Measurements from ENCODE around the gene POMT1. TPM values are rescaled to one million over a fixed set of nuclear protein-coding genes. Genes with fewer than 3 reads are reported as not detected.

POMT1 gene
- total RNA-seq, 1 donor = 32.6 TPM

DNA sequence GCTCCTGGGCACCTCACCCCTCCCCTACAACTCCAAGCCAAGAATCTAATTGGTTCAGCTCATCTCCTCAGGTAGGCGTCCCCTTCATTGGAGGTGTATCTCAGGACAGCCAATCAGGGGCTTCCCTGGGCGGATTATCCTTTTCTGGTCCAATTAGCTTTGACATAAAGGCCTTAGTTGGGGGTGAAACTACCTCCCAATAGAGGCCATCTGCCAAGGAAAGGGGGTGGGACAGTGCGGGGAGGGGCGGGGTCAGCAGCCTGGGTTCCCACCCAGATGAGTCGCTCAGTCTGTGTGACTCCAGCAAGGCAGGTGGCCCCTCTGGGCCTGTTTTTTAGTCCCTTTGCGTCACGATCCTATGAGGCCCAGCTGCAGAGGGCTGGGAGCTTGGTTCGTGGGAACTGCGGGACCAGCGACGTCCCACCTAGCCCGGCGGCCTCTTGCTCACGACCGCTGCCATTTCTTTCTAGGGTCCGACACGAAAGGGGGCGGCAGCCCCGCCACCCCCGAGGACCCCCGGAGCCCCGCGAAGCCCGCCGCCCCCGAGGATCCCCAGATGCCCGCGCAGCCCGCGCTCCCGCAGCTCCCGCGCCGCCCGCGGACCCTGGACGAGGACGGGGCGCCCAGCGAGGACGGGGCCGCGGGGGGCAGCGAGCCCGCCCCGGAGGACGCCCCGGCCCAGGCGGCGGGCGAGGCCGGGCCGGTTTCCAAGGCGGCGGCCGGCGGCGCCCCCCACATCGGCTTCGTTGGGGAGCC lies 51.5 kb downstream of the POMT1 start:
- peak; percentile 69 for DNase-seq (ENCODE audit: insufficient read length, low spot score, missing footprints)
- H3K27ac ChIP-seq (ENCODE audit: low read depth, low read length) = no peak overlapping the region
- H3K36me3 ChIP-seq (ENCODE audit: insufficient read depth, low read length) = no peaks in the 10 kb centered on the region
- no peaks in the 10 kb centered on the region for H4K20me1 ChIP-seq (ENCODE audit: insufficient read depth, low read length)
- peaks cover 41% of the 10 kb centered on the region for H3K27me3 ChIP-seq (ENCODE audit: insufficient read depth, low read length)
- peaks cover 2% of the 10 kb centered on the region for H3K9me3 ChIP-seq (ENCODE audit: low read depth, low read length)
- no peak overlapping the region for H2AFZ ChIP-seq (ENCODE audit: low read length)
- no peaks in the 10 kb centered on the region for H3K79me2 ChIP-seq (ENCODE audit: insufficient read depth, low read length)
- TF ChIP-seq CTCF (IDR thresholded peaks at IDR 0.05; ENCODE audit: extremely low read depth, low read depth, low read length) = no peak
- H3K4me3 ChIP-seq (ENCODE audit: insufficient read depth, low read length) = no peak overlapping the region
- no peaks in the 10 kb centered on the region for H3K4me1 ChIP-seq (ENCODE audit: insufficient read depth, low read length)
- no peak overlapping the region for H3K4me2 ChIP-seq (ENCODE audit: insufficient read depth, low read length)

DNA sequence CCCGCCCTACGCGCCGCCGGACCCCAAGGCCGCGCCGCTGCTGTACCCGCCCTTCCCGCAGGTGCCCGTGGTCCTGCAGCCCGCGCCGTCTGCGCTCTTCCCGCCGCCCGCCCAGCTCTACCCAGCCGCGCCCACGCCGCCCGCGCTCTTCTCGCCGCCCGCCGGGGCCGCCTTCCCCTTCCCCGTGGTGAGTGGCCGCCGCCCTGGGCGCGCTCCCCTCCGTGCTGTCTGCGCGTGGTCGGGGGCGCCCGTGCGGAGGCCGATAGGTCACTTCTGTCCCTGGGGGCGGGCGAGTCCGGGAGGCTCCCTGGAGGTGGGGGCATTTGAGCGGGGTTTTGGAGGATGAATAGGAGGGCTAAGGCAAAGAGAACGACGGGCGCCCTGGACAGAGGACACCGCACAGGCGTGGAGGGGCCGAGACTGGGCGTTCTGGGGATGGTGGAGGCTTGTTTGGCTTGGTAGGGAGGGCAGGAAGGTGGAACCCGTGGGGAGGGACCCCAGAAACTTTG lies 52.2 kb downstream of the POMT1 start:
- DNase-seq (ENCODE audit: insufficient read length, low spot score, missing footprints) = peak; percentile 71
- Histone ChIP-seq H2AFZ (ENCODE audit: low read length) (no peak overlapping the region), H3K27ac (ENCODE audit: low read depth, low read length) (no peak overlapping the region), H3K4me1 (ENCODE audit: insufficient read depth, low read length) (no peaks in the 10 kb centered on the region), H4K20me1 (ENCODE audit: insufficient read depth, low read length) (no peaks in the 10 kb centered on the region), H3K79me2 (ENCODE audit: insufficient read depth, low read length) (no peaks in the 10 kb centered on the region), H3K27me3 (ENCODE audit: insufficient read depth, low read length) (peaks cover 35% of the 10 kb centered on the region), H3K36me3 (ENCODE audit: insufficient read depth, low read length) (no peaks in the 10 kb centered on the region), H3K9me3 (ENCODE audit: low read depth, low read length) (peaks cover 2% of the 10 kb centered on the region), H3K4me3 (ENCODE audit: insufficient read depth, low read length) (no peak overlapping the region), H3K4me2 (ENCODE audit: insufficient read depth, low read length) (no peak overlapping the region)
- no peak for TF ChIP-seq CTCF (IDR thresholded peaks at IDR 0.05; ENCODE audit: extremely low read depth, low read depth, low read length)

GRCh38 chr9:131555841-131556673 lies 53.3 kb downstream of the POMT1 start:
- H3K4me1 ChIP-seq (ENCODE audit: insufficient read depth, low read length) = no peaks in the 10 kb centered on the region
- TF ChIP-seq CTCF (IDR thresholded peaks at IDR 0.05; ENCODE audit: extremely low read depth, low read depth, low read length) = no peak
- peaks cover 2% of the 10 kb centered on the region for H3K9me3 ChIP-seq (ENCODE audit: low read depth, low read length)
- no peak overlapping the region for H3K4me2 ChIP-seq (ENCODE audit: insufficient read depth, low read length)
- H3K36me3 ChIP-seq (ENCODE audit: insufficient read depth, low read length) = no peaks in the 10 kb centered on the region
- no peaks in the 10 kb centered on the region for H3K79me2 ChIP-seq (ENCODE audit: insufficient read depth, low read length)
- peak; percentile 55 for DNase-seq (ENCODE audit: insufficient read length, low spot score, missing footprints)
- no peak overlapping the region for H3K27ac ChIP-seq (ENCODE audit: low read depth, low read length)
- no peak overlapping the region for H2AFZ ChIP-seq (ENCODE audit: low read length)
- peaks cover 29% of the 10 kb centered on the region for H3K27me3 ChIP-seq (ENCODE audit: insufficient read depth, low read length)
- H3K4me3 ChIP-seq (ENCODE audit: insufficient read depth, low read length) = no peak overlapping the region
- H4K20me1 ChIP-seq (ENCODE audit: insufficient read depth, low read length) = no peaks in the 10 kb centered on the region

All from osteoblast (primary cell).